ENCODE results near the gene WWOX. TPM values are rescaled to one million over a fixed set of nuclear protein-coding genes. Genes with fewer than 3 reads are reported as not detected.

Gene WWOX
- total RNA-seq, 1 donor from 2014 or later: 12.6 TPM

- Histone ChIP-seq H3K4me3 (ENCODE audit: low read depth, low read length) (no peak overlapping the region), H3K27me3 (ENCODE audit: control insufficient read depth, insufficient read depth, low read length) (no peaks in the 10 kb centered on the region), H3K36me3 (ENCODE audit: control insufficient read depth, insufficient read depth, low read length) (no peaks in the 10 kb centered on the region)
- peak; percentile 32 for FAIRE-seq
- DNase-seq (ENCODE audit: low read depth): no peak
- no peak for TF ChIP-seq CTCF (IDR thresholded peaks at IDR 0.05; ENCODE audit: insufficient read depth, low read length, severe bottlenecking)
These were observed 1014.4 kb downstream of the WWOX start for GRCh38 chr16:79113826-79114225.

- Histone ChIP-seq H3K4me3 (ENCODE audit: low read depth, low read length) (no peak overlapping the region), H3K36me3 (ENCODE audit: control insufficient read depth, insufficient read depth, low read length) (no peaks in the 10 kb centered on the region), H3K27me3 (ENCODE audit: control insufficient read depth, insufficient read depth, low read length) (no peaks in the 10 kb centered on the region)
- no peak for TF ChIP-seq CTCF (IDR thresholded peaks at IDR 0.05; ENCODE audit: insufficient read depth, low read length, severe bottlenecking)
- no peak for DNase-seq (ENCODE audit: low read depth)
- FAIRE-seq: no peak
These were observed 1015.3 kb downstream of the WWOX start for GRCh38 chr16:79114759-79115158.

- Histone ChIP-seq H3K4me3 (ENCODE audit: low read depth, low read length) (no peak overlapping the region), H3K36me3 (ENCODE audit: control insufficient read depth, insufficient read depth, low read length) (no peaks in the 10 kb centered on the region), H3K27me3 (ENCODE audit: control insufficient read depth, insufficient read depth, low read length) (no peaks in the 10 kb centered on the region)
- no peak for TF ChIP-seq CTCF (IDR thresholded peaks at IDR 0.05; ENCODE audit: insufficient read depth, low read length, severe bottlenecking)
- DNase-seq (ENCODE audit: low read depth): no peak
- no peak for FAIRE-seq
These were observed 1022.5 kb downstream of the WWOX start for GRCh38 chr16:79121906-79122305.

GRCh38 chr16:79122343-79122742, 1022.9 kb downstream of the WWOX start:
- Histone ChIP-seq H3K4me3 (ENCODE audit: low read depth, low read length) (no peak overlapping the region), H3K36me3 (ENCODE audit: control insufficient read depth, insufficient read depth, low read length) (no peaks in the 10 kb centered on the region), H3K27me3 (ENCODE audit: control insufficient read depth, insufficient read depth, low read length) (no peaks in the 10 kb centered on the region)
- TF ChIP-seq CTCF (IDR thresholded peaks at IDR 0.05; ENCODE audit: insufficient read depth, low read length, severe bottlenecking): no peak
- no peak for DNase-seq (ENCODE audit: low read depth)
- FAIRE-seq: no peak

GRCh38 chr16:79124016-79124756, 1024.7 kb downstream of the WWOX start:
- Histone ChIP-seq H3K27me3 (ENCODE audit: control insufficient read depth, insufficient read depth, low read length) (no peaks in the 10 kb centered on the region), H3K4me3 (ENCODE audit: low read depth, low read length) (no peak overlapping the region), H3K36me3 (ENCODE audit: control insufficient read depth, insufficient read depth, low read length) (no peaks in the 10 kb centered on the region)
- DNase-seq (ENCODE audit: low read depth) (no peak), FAIRE-seq (no peak)
- TF ChIP-seq CTCF (IDR thresholded peaks at IDR 0.05; ENCODE audit: insufficient read depth, low read length, severe bottlenecking): no peak

GRCh38 chr16:79127766-79128165, 1028.3 kb downstream of the WWOX start:
- no peak for DNase-seq (ENCODE audit: low read depth)
- TF ChIP-seq CTCF (IDR thresholded peaks at IDR 0.05; ENCODE audit: insufficient read depth, low read length, severe bottlenecking): no peak

More at GRCh38 chr16:79127766-79128165, 1028.3 kb downstream of the WWOX start:
- Histone ChIP-seq H3K4me3 (ENCODE audit: low read depth, low read length) (no peak overlapping the region), H3K36me3 (ENCODE audit: control insufficient read depth, insufficient read depth, low read length) (no peaks in the 10 kb centered on the region), H3K27me3 (ENCODE audit: control insufficient read depth, insufficient read depth, low read length) (no peaks in the 10 kb centered on the region)
- FAIRE-seq: no peak

Data from bronchial epithelial cell (primary cell).